Neuronal stem cell (in vitro differentiated cells): Measurements from ENCODE around the gene ARID4B.

Experiments used
- DNase-seq: peaks from one replicate; pipeline ENCODE4 v3.0.0-alpha.2; 2013; ENCODE audit warnings: low spot score
- H2AFZ ChIP-seq: one replicate; pipeline ENCODE4 v1.6.1; 2013; ENCODE audit warnings: mild to moderate bottlenecking, low read length, inconsistent platforms
- H2AK5ac ChIP-seq: 2 replicates; pipeline ENCODE4 v1.6.1; 2013; ENCODE audit warnings: low read depth, mild to moderate bottlenecking, inconsistent platforms, low read length, moderate library complexity, mixed read lengths
- H2BK120ac ChIP-seq: 2 replicates; pipeline ENCODE4 v1.6.1; 2013; ENCODE audit warnings: low read depth, mild to moderate bottlenecking, inconsistent platforms, low read length, moderate library complexity, mixed read lengths
- H2BK12ac ChIP-seq: one replicate; pipeline ENCODE4 v1.6.1; 2013; ENCODE audit warnings: low read length, inconsistent platforms
- H2BK15ac ChIP-seq: 2 replicates; pipeline ENCODE4 v1.6.1; 2013; ENCODE audit warnings: mild to moderate bottlenecking, low read length, inconsistent platforms, mixed read lengths
- H2BK5ac ChIP-seq: one replicate; pipeline ENCODE4 v1.6.1; 2013; ENCODE audit warnings: inconsistent platforms, mild to moderate bottlenecking, low read length, moderate library complexity
- H3K14ac ChIP-seq: one replicate; pipeline ENCODE4 v1.6.1; 2013; ENCODE audit warnings: low read length, inconsistent platforms
- H3K18ac ChIP-seq: 2 replicates; pipeline ENCODE4 v1.6.1; 2013; ENCODE audit warnings: low read length, inconsistent platforms
- H3K23ac ChIP-seq: 2 replicates; pipeline ENCODE4 v1.6.1; 2013; ENCODE audit warnings: low read depth, mild to moderate bottlenecking, mixed read lengths, low read length, inconsistent platforms; ENCODE audit not compliant: poor library complexity
- H3K27ac ChIP-seq: replicated peaks from 3 replicates; pipeline ENCODE4 v1.5.1; 2013; ENCODE audit warnings: low read length, inconsistent platforms
- H3K27me3 ChIP-seq, 3 experiments: 2 replicates each; pipeline ENCODE4 v1.6.1; 2013; ENCODE audit warnings: low read length in 3 of 3, mild to moderate bottlenecking in 2 of 3, inconsistent platforms in 1 of 3, low read depth in 1 of 3, mixed read lengths in 1 of 3, moderate library complexity in 1 of 3; ENCODE audit not compliant: control insufficient read depth in 3 of 3, insufficient read depth in 3 of 3
- H3K36me3 ChIP-seq, 2 donors: replicated peaks in 1 of 2; 2 replicates each; pipeline ENCODE4 v1.6.1; 2013; ENCODE audit warnings: low read length in 2 of 2; ENCODE audit not compliant: control insufficient read depth in 2 of 2, insufficient read depth in 2 of 2
- H3K4ac ChIP-seq: 2 replicates; pipeline ENCODE4 v1.6.1; 2013; ENCODE audit warnings: inconsistent platforms, mild to moderate bottlenecking, low read length, moderate library complexity
- H3K4me1 ChIP-seq, 2 donors: 1 replicate in 1 of 2; 2 replicates in 1 of 2; pipeline ENCODE4 v1.6.1; 2013; ENCODE audit warnings: low read length in 2 of 2, low read depth in 1 of 2; ENCODE audit not compliant: control insufficient read depth in 2 of 2, insufficient read depth in 1 of 2
- H3K4me2 ChIP-seq: one replicate; pipeline ENCODE4 v1.6.1; 2013; ENCODE audit warnings: mild to moderate bottlenecking, low read length, inconsistent platforms; ENCODE audit not compliant: insufficient read depth, poor library complexity, severe bottlenecking
- H3K4me3 ChIP-seq, 2 donors: 2 replicates each; pipeline ENCODE4 v1.5.1; 2013; ENCODE audit warnings: low read length in 2 of 2, mild to moderate bottlenecking in 2 of 2, inconsistent platforms in 1 of 2, moderate library complexity in 1 of 2
- H3K79me1 ChIP-seq: one replicate; pipeline ENCODE4 v1.6.1; 2013; ENCODE audit warnings: low read depth, mild to moderate bottlenecking, inconsistent platforms, low read length, moderate library complexity
- H3K9ac ChIP-seq: one replicate; pipeline ENCODE4 v1.6.1; 2013; ENCODE audit warnings: mild to moderate bottlenecking, low read depth, low read length, inconsistent platforms; ENCODE audit not compliant: poor library complexity
- H3K9me3 ChIP-seq, 2 donors: replicated peaks in 1 of 2; 2 replicates each; pipeline versions ENCODE3 to v1.6.1; 2013; ENCODE audit warnings: low read length in 2 of 2, mild to moderate bottlenecking in 2 of 2, inconsistent platforms in 1 of 2, low read depth in 1 of 2, mixed read lengths in 1 of 2, moderate library complexity in 1 of 2; ENCODE audit not compliant: control insufficient read depth in 2 of 2, insufficient read depth in 1 of 2
- H4K8ac ChIP-seq: one replicate; pipeline ENCODE4 v1.6.1; 2013; ENCODE audit warnings: low read depth, mild to moderate bottlenecking, inconsistent platforms, low read length, moderate library complexity
- H4K91ac ChIP-seq: one replicate; pipeline ENCODE4 v1.6.1; 2013; ENCODE audit warnings: low read length, low read depth, mild to moderate bottlenecking, inconsistent platforms; ENCODE audit not compliant: poor library complexity
- WGBS, 2 donors: extraction: QIAGEN DNeasy Blood & Tissue Kit; methylation state at CpG; one replicate each; pipeline ENCODE4 v1.1.7; 2013; ENCODE audit warnings: missing lambda C conversion rate in 2 of 2, mixed read lengths in 1 of 2; ENCODE audit not compliant: insufficient read length in 2 of 2, insufficient replicate concordance in 1 of 2; ENCODE audit errors: extremely low coverage in 2 of 2; 5-methylcytosine and 5-hydroxymethylcytosine counted together

Gene ARID4B

DNA sequence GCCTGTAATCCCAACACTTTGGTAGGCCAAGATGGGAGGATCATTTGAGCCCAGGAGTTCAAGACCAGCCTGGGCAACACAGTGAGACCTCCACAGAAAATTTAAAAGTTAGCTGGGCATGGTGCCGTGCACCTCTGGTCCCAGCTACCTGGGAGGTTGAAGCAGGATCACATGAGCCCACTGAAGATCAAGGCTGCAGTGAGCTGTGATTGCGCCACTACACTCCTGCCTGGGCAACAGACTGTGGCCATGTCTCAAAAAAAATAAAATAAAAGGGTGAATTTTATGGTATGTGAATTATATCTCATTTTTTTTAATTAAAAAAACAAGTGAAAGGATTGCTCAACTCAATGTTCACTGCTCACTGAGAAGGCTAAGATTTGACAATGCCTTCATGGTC, 8.7 kb downstream of the ARID4B start:
- Histone ChIP-seq H4K8ac (no peak overlapping the region), H2AFZ (no peak overlapping the region), H4K91ac (no peak overlapping the region), H3K18ac (no peak overlapping the region), H3K79me1 (peaks cover 2% of the 10 kb centered on the region), H3K4ac (no peak overlapping the region), H3K14ac (no peak overlapping the region), H2AK5ac (no peak overlapping the region), H3K4me1 (no peaks in the 10 kb centered on the region), H3K36me3 (peaks cover 6 to 70% of the 10 kb centered on the region in 2 donors), H3K23ac (no peak overlapping the region), H3K27ac (no peak overlapping the region), H3K4me2 (no peak overlapping the region), H2BK15ac (no peak overlapping the region), H2BK120ac (no peak overlapping the region), H3K27me3 (no peaks in the 10 kb centered on the region), H3K9ac (no peak overlapping the region), H3K9me3 (no peaks in the 10 kb centered on the region), H2BK12ac (no peak overlapping the region), H2BK5ac (no peak overlapping the region), H3K4me3 (no peak overlapping the region)
- WGBS, 2 donors: no CpG with 5 or more reads among the region's 2 CpGs
- no peak for DNase-seq

DNA sequence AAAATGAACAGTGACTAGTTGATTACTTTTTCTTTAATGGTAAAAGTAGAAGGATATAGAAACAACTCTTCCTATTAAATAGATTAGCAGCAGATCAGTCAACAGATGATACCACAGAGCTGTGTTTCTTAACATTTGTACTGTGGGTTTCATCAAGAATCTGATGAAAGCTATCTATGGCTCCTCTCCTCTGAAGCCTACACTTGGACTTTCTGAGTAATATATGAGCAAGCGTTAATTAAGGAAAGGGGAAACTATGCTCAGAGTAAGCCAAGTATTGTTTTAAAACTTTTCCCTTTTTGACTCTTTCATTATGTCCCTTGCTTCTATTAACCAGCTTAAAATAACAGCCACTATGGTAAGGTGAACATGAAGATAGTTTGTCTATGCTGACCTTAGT, 10.8 kb downstream of the ARID4B start:
- H2BK15ac ChIP-seq: no peak overlapping the region
- no peak overlapping the region for H2AFZ ChIP-seq
- H3K14ac ChIP-seq: no peak overlapping the region
- H4K91ac ChIP-seq: no peak overlapping the region
- H3K18ac ChIP-seq: no peak overlapping the region
- no peak overlapping the region for H3K4me3 ChIP-seq
- H3K4me2 ChIP-seq: no peak overlapping the region
- no peak overlapping the region for H3K9ac ChIP-seq
- no peaks in the 10 kb centered on the region for H3K9me3 ChIP-seq
- peaks cover 2% of the 10 kb centered on the region for H3K79me1 ChIP-seq
- H3K23ac ChIP-seq: no peak overlapping the region
- H2BK120ac ChIP-seq: no peak overlapping the region
- no peaks in the 10 kb centered on the region for H3K4me1 ChIP-seq
- H2BK5ac ChIP-seq: no peak overlapping the region
- H3K36me3 ChIP-seq: peaks cover 6 to 65% of the 10 kb centered on the region in 2 donors
- no peak for DNase-seq
- H3K27ac ChIP-seq: no peak overlapping the region
- H3K4ac ChIP-seq: no peak overlapping the region
- no peak overlapping the region for H2AK5ac ChIP-seq
- H4K8ac ChIP-seq: no peak overlapping the region
- H3K27me3 ChIP-seq: no peaks in the 10 kb centered on the region
- H2BK12ac ChIP-seq: no peak overlapping the region
- no CpG with 5 or more reads among the region's 1 CpG for WGBS, 2 donors

DNA sequence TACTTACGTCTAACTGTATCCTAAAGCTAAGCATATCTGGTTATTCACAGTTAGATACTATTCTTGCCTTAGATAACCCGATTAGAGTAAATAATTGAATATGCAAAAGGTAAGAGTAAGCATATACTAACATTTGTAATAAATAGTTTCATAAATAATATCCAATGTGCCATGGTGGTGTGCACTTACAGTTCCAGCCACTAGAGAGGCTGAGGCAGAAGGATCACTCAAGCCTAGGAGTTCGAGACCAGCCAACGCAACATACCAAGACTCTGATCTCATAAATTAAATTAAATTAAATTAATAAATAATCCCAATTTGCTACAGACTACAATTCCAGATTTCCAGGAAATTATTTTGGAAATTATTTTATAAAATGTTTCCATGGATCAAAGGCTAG, 12.2 kb downstream of the ARID4B start:
- Histone ChIP-seq H4K8ac (no peak overlapping the region), H3K79me1 (no peaks in the 10 kb centered on the region)

DNA sequence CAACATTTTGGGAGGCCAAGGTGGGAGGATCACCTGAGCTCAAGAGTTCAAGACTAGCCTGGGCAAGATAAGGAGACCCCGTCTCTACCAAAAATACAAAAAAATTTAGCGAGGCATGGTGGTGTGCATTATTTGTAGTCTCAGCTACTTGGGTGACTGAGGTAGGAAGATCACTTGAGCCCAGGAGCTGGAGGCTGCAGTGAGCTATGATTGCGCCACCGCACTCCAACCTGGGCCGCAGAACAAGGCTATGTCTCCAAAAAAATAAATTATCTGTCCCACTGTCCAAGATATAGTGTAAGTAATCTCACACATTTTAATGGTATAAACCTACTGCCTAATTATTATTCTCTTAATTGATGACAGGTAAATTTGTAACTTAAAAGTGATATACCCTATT, 12.8 kb downstream of the ARID4B start:
- Histone ChIP-seq H3K14ac (no peak overlapping the region), H3K18ac (no peak overlapping the region), H3K23ac (no peak overlapping the region), H2BK15ac (no peak overlapping the region), H3K36me3 (peaks cover 8 to 66% of the 10 kb centered on the region in 2 donors), H2BK5ac (no peak overlapping the region), H2AFZ (no peak overlapping the region), H2BK12ac (no peak overlapping the region), H3K4me3 (no peak overlapping the region), H3K4me1 (no peaks in the 10 kb centered on the region), H3K9me3 (peaks cover 0 to 6% of the 10 kb centered on the region in 2 donors), H3K27me3 (no peaks in the 10 kb centered on the region), H3K27ac (no peak overlapping the region), H4K91ac (no peak overlapping the region), H3K79me1 (no peaks in the 10 kb centered on the region), H3K9ac (no peak overlapping the region), H2BK120ac (no peak overlapping the region), H3K4me2 (no peak overlapping the region), H2AK5ac (no peak overlapping the region), H4K8ac (no peak overlapping the region), H3K4ac (no peak overlapping the region)
- no peak for DNase-seq
- no CpG with 5 or more reads among the region's 5 CpGs for WGBS, 2 donors

More for the DNA sequence above, 12.2 kb downstream of the ARID4B start:
- Histone ChIP-seq H2BK12ac (no peak overlapping the region), H2BK120ac (no peak overlapping the region), H3K9ac (no peak overlapping the region), H2BK15ac (no peak overlapping the region), H4K91ac (no peak overlapping the region), H3K4me1 (no peaks in the 10 kb centered on the region), H3K18ac (no peak overlapping the region), H3K36me3 (peaks cover 6 to 66% of the 10 kb centered on the region in 2 donors), H3K23ac (no peak overlapping the region), H3K4me2 (no peak overlapping the region), H3K27ac (no peak overlapping the region), H2AK5ac (no peak overlapping the region), H2BK5ac (no peak overlapping the region), H3K4ac (no peak overlapping the region), H3K27me3 (no peaks in the 10 kb centered on the region), H3K4me3 (no peak overlapping the region), H3K14ac (no peak overlapping the region), H2AFZ (no peak overlapping the region), H3K9me3 (peaks cover 0 to under 1% of the 10 kb centered on the region in 2 donors)
- no peak for DNase-seq
- no CpG with 5 or more reads among the region's 4 CpGs for WGBS, 2 donors
